A549 (cell line): ENCODE data around the gene CCNG2. TPM values are rescaled to one million over a fixed set of nuclear protein-coding genes. Genes with fewer than 3 reads are reported as not detected.

Experiments
- ATAC-seq, 2 experiments: fragments of 200-7000 bp in 1 of 2; fragments of >200 bp in 1 of 2; cut with Nextera tagmentation in 1 of 2; cut with Tn5 transposase in 1 of 2; 3 replicates each; pipeline versions ENCODE4 v1.8.0 to v1.9.1; 2018 to 2020; ENCODE audit warnings: mild to moderate bottlenecking in 1 of 2, moderate library complexity in 1 of 2
- CTCF ChIA-PET: fragments of 300-600 bp; sonication (Branson Sonifier 250); formaldehyde crosslinking; extraction: SDS; loops from one replicate; lab custom pipeline; 2021; ENCODE audit warnings: antibody characterized with exemption, inconsistent platforms; lab: Yijun Ruan, JAX
- POLR2A ChIA-PET: fragments of 350-600 bp; formaldehyde crosslinking; extraction: SDS; loops from one replicate; lab custom pipeline; 2021; ENCODE audit warnings: antibody characterized with exemption, inconsistent platforms; lab: Yijun Ruan, JAX
- DNase-seq, 2 experiments: peaks; one replicate each; pipeline versions ENCODE4 v3.0.0 to v3.0.0-alpha.2; 2011 to 2016; ENCODE audit warnings: low read depth in 1 of 2, low spot score in 1 of 2
- FAIRE-seq: peaks from 2 replicates; lab custom pipeline; 2011; peaks lifted over from hg19 to GRCh38; lab: Jason Lieb, UNC
- H3K27ac ChIP-seq, 2 experiments: fragments of >200 bp; sonication (Bioruptor Twin); formaldehyde crosslinking; 3 replicates each; pipeline ENCODE4 v1.5.1; 2016 to 2017
- H3K4me1 ChIP-seq: fragments of >200 bp; sonication (Bioruptor Twin); formaldehyde crosslinking; 3 replicates; pipeline ENCODE4 v1.6.1; 2016
- H3K4me2 ChIP-seq: fragments of >200 bp; sonication (Bioruptor Twin); formaldehyde crosslinking; 3 replicates; pipeline ENCODE4 v1.6.1; 2016
- H3K4me3 ChIP-seq: fragments of >200 bp; sonication (Bioruptor Twin); formaldehyde crosslinking; 3 replicates; pipeline ENCODE4 v1.5.1; 2016
- H3K9me3 ChIP-seq: fragments of >200 bp; sonication (Bioruptor Twin); formaldehyde crosslinking; 3 replicates; pipeline ENCODE4 v1.6.1; 2016
- BCL3 ChIP-seq: fragments of >200 bp; sonication (Bioruptor Twin); formaldehyde crosslinking; IDR thresholded peaks from 3 replicates; pipeline ENCODE4 v1.6.1; 2016
- CEBPB ChIP-seq, 2 experiments: fragments of >200 bp in 1 of 2; sonication (Bioruptor Twin) in 1 of 2; formaldehyde crosslinking in 1 of 2; IDR thresholded peaks; 2 replicates each; pipeline ENCODE4 v1.6.1; 2012 to 2016
- CTCF ChIP-seq: fragments of >200 bp; sonication (Bioruptor Twin); formaldehyde crosslinking; IDR thresholded peaks from 3 replicates; pipeline ENCODE4 v1.5.1; 2016
- EP300 ChIP-seq, 2 experiments: fragments of >200 bp; sonication (Bioruptor Twin); formaldehyde crosslinking; IDR thresholded peaks; 2 replicates in 1 of 2; 3 replicates in 1 of 2; pipeline ENCODE4 v1.6.1; 2016 to 2017
- FOSL2 ChIP-seq, 2 experiments: fragments of 450-650 bp in 1 of 2; fragments of >200 bp in 1 of 2; sonication (Bioruptor Twin) in 1 of 2; formaldehyde crosslinking; IDR thresholded peaks; 2 replicates each; pipeline versions ENCODE4 v1.5.0 to v1.6.1; 2016 to 2020; ENCODE audit warnings: mild to moderate bottlenecking in 1 of 2, moderate library complexity in 1 of 2
- HOXA7 ChIP-seq: fragments of 250-450 bp; sonication (Bioruptor Pico); IDR thresholded peaks from 2 replicates; pipeline ENCODE4 v1.5.0; 2020; ENCODE audit warnings: mild to moderate bottlenecking, moderate library complexity
- JUNB ChIP-seq: fragments of >200 bp; sonication (Bioruptor Twin); formaldehyde crosslinking; IDR thresholded peaks from 2 replicates; pipeline ENCODE4 v1.6.1; 2016
- MAFK ChIP-seq: fragments of 450-650 bp; IDR thresholded peaks from 2 replicates; pipeline ENCODE4 v1.6.1; 2014; ENCODE audit not compliant: partially characterized antibody
- MAZ ChIP-seq: fragments of 150-350 bp; IDR thresholded peaks from 2 replicates; pipeline ENCODE4 v1.6.1; 2014; ENCODE audit warnings: antibody characterized with exemption, low read depth, low read length, borderline replicate concordance
- MYC ChIP-seq: IDR thresholded peaks from 2 replicates; pipeline ENCODE4 v1.6.1; 2012; ENCODE audit warnings: mild to moderate bottlenecking, inconsistent platforms, low read length, improper control_type of control experiment, borderline replicate concordance
- NFE2L2 ChIP-seq: fragments of 150-350 bp; conservative IDR thresholded peaks from 2 replicates; pipeline ENCODE4 v1.6.1; 2014; ENCODE audit warnings: low read length
- RAD21 ChIP-seq, 2 experiments: fragments of >200 bp in 1 of 2; sonication (Bioruptor Twin) in 1 of 2; formaldehyde crosslinking in 1 of 2; IDR thresholded peaks in 1 of 2; conservative IDR thresholded peaks in 1 of 2; 2 replicates in 1 of 2; 3 replicates in 1 of 2; pipeline ENCODE4 v1.6.1; 2012 to 2018; ENCODE audit warnings: inconsistent platforms in 1 of 2
- SMC3 ChIP-seq: fragments of >200 bp; sonication (Bioruptor Twin); formaldehyde crosslinking; IDR thresholded peaks from 3 replicates; pipeline ENCODE4 v1.6.1; 2018; ENCODE audit warnings: inconsistent platforms
- SREBF2 ChIP-seq: fragments of 450-650 bp; IDR thresholded peaks from 2 replicates; pipeline ENCODE4 v1.6.1; 2014; ENCODE audit warnings: mild to moderate bottlenecking, moderate library complexity
- ZC3H11A ChIP-seq: fragments of 450-650 bp; IDR thresholded peaks from 2 replicates; pipeline ENCODE4 v1.6.1; 2014; ENCODE audit warnings: antibody characterized with exemption, mild to moderate bottlenecking
- ZNF302 ChIP-seq: fragments of 250-450 bp; sonication (Bioruptor Pico); IDR thresholded peaks from 2 replicates; pipeline ENCODE4 v1.9.0; 2021; ENCODE audit warnings: inconsistent platforms, mild to moderate bottlenecking, moderate library complexity
- WGBS: methylation state at CpG from one replicate; pipeline ENCODE4 v1.1.6; 2017; ENCODE audit errors: missing lambda C conversion rate; 5-methylcytosine and 5-hydroxymethylcytosine counted together
- polyA plus RNA-seq, 4 experiments: library from polyadenylated mRNA; depleted of rRNA in 3 of 4; stranded (reverse); fragments of >200 nt; fragmentation: RNase III in 1 of 4; extraction: RNeasy Plus Mini Kit Qiagen cat#74134 plus additional on column Dnase treatment in 1 of 4; gene quantifications; 2 replicates in 3 of 4; 3 replicates in 1 of 4; pipeline ENCODE4 v1.2.3, GENCODE V29; 2011 to 2017

CCNG2 gene
- polyA plus RNA-seq, 2 of the 4 experiments (the other 2 are of a cell fraction), result 3.9 to 9.8 TPM

- POLR2A ChIA-PET, result interaction anchor here (0.5 kb wide), 1 partner anchor 147 kb away, joined by 3 read pairs; no protein-coding TSS in a partner anchor
- 6% methylated on average over 8 of the region's 8 CpGs for WGBS
- Histone ChIP-seq H3K4me3 (no peak overlapping the region), H3K4me2 (no peak overlapping the region), H3K4me1 (no peaks in the 10 kb centered on the region), H3K9me3 (no peaks in the 10 kb centered on the region), H3K27ac (no peak overlapping the region)
- FAIRE-seq, result no peak
- peak; percentile 36 to 74 for DNase-seq
- CTCF ChIA-PET, result interaction anchor here (0.6 to 3.4 kb wide), 33 partner anchors 9 to 1024 kb away, joined by 3 to 39 read pairs (median 4); no protein-coding TSS in a partner anchor
- TF ChIP-seq SREBF2 (no peak), RAD21 (conservative IDR thresholded peaks at IDR 0.05 in 1 of 2, IDR thresholded peaks at IDR 0.05 in 1 of 2) (peak; percentile 75 to 79), SMC3 (peak; percentile 58), CTCF (peak; percentile 60)
- ATAC-seq, result peak; percentile 81 to 92
These were observed 46.6 kb downstream of the CCNG2 start for GRCh38 chr4:77203380-77204197.

GRCh38 chr4:77204621-77205020, 47.6 kb downstream of the CCNG2 start:
- POLR2A ChIA-PET, result no interaction called here

GRCh38 chr4:77209012-77209411, 52.0 kb downstream of the CCNG2 start:
- ChIA-PET POLR2A (no interaction called here), CTCF (interaction anchor here (2.8 kb wide), 1 partner anchor 114 kb away, joined by 9 read pairs; no protein-coding TSS in a partner anchor)
- DNase-seq (no peak), ATAC-seq (no peak; a peak in 1 of 6 replicates), FAIRE-seq (no peak)
- TF ChIP-seq ZNF302 (CRISPR knock-in tag) (no peak), CTCF (no peak), MAFK (no peak), FOSL2 (IDR thresholded peaks at IDR 0.05) (no peak), FOSL2 (CRISPR knock-in tag; IDR thresholded peaks at IDR 0.05) (no peak), BCL3 (no peak), MYC (no peak), ZC3H11A (no peak), MAZ (no peak), EP300 (IDR thresholded peaks at IDR 0.05) (no peak), NFE2L2 (no peak)
- no peak overlapping the region for H3K4me2 ChIP-seq
- H3K4me3 ChIP-seq, result no peak overlapping the region
- H3K9me3 ChIP-seq, result no peaks in the 10 kb centered on the region
- 29% methylated on average over 1 of the region's 1 CpG for WGBS
- no peak overlapping the region for H3K27ac ChIP-seq
- H3K4me1 ChIP-seq, result no peaks in the 10 kb centered on the region

More at GRCh38 chr4:77204621-77205020, 47.6 kb downstream of the CCNG2 start:
- CTCF ChIA-PET, result interaction anchor here (0.8 to 3.4 kb wide), 10 partner anchors 8 to 158 kb away, joined by 3 to 39 read pairs (median 5); no protein-coding TSS in a partner anchor
- Histone ChIP-seq H3K4me3 (no peak overlapping the region), H3K4me2 (no peak overlapping the region), H3K4me1 (no peaks in the 10 kb centered on the region)
- no peak for TF ChIP-seq JUNB
- TF ChIP-seq HOXA7, result no peak
- no peak for TF ChIP-seq MYC
- TF ChIP-seq CEBPB (IDR thresholded peaks at IDR 0.05), result no peak
- TF ChIP-seq, all 56 proteins: peak for 0
- DNase-seq (no peak), ATAC-seq (no peak), FAIRE-seq (no peak)
- Histone ChIP-seq H3K9me3 (no peaks in the 10 kb centered on the region), H3K27ac (no peak overlapping the region)
